Astrocyte of the spinal cord (primary cell): ENCODE measurements around the gene DYDC2.
"Not testable (repeated sequence)": the region's sequence is repeated elsewhere in the genome, so short reads cannot be mapped to it uniquely, and the experiment has no call there.

Experiments
- DNase-seq: peaks from one replicate; pipeline ENCODE4 v3.0.0; 2011; ENCODE audit warnings: low read depth, low spot score
- H3K4me3 ChIP-seq: 2 replicates; pipeline ENCODE4 v1.5.1; 2011; ENCODE audit warnings: low read depth, mild to moderate bottlenecking, low read length, moderate library complexity
- in situ Hi-C: cut with HindIII; loops from 2 replicates; pipeline ENCODE4 v1.10.0; 2017; ENCODE audit warnings: low sequenced_read_pairs
- TF ChIP-seq, protein P1 (sequence below): IDR thresholded peaks from 2 replicates; pipeline ENCODE4 v1.5.1; 2012; ENCODE audit warnings: low read depth, mild to moderate bottlenecking, low read length, inconsistent platforms

The DYDC2 gene

DNA sequence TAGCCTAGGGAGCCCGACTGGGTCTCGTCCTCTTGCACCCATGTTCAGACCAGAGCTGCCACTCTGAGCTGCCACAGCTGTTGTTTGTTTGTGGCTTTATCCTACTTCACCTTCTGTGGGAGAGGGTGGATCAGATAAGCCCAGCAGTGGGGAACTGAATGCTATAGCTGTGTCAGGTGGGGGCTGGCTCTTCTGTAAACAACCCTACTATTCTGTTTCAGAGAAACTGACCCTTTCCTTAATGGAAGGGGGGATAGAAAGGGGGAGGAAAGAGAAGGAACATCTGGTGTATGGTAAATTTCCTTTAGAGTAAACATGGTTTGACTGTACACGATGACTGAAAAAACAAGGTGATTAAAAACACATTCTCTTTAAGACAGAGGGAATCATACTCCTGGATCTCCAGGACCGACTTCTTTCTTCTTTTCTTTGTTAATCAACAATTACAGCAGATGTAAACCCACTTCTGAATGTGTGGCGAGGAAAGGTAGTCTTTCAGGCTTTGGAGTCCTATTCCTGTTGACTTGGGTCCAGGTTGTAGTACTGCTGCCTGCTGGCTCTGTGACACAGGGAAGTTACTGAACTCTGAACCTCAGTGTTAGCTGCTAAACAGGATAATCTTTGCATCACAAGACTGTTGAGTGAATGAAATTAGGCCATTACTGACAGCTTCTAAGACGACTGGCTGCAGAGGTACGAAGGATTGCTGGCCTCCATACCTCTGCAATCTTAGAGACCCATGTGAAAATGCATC lies 57.7 kb downstream of the DYDC2 start:
- in situ Hi-C loops, result no loop called here
- DNase-seq, result no peak
- no peak overlapping the region for H3K4me3 ChIP-seq
- TF ChIP-seq, protein P1, sequence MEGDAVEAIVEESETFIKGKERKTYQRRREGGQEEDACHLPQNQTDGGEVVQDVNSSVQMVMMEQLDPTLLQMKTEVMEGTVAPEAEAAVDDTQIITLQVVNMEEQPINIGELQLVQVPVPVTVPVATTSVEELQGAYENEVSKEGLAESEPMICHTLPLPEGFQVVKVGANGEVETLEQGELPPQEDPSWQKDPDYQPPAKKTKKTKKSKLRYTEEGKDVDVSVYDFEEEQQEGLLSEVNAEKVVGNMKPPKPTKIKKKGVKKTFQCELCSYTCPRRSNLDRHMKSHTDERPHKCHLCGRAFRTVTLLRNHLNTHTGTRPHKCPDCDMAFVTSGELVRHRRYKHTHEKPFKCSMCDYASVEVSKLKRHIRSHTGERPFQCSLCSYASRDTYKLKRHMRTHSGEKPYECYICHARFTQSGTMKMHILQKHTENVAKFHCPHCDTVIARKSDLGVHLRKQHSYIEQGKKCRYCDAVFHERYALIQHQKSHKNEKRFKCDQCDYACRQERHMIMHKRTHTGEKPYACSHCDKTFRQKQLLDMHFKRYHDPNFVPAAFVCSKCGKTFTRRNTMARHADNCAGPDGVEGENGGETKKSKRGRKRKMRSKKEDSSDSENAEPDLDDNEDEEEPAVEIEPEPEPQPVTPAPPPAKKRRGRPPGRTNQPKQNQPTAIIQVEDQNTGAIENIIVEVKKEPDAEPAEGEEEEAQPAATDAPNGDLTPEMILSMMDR, result no peak

DNA sequence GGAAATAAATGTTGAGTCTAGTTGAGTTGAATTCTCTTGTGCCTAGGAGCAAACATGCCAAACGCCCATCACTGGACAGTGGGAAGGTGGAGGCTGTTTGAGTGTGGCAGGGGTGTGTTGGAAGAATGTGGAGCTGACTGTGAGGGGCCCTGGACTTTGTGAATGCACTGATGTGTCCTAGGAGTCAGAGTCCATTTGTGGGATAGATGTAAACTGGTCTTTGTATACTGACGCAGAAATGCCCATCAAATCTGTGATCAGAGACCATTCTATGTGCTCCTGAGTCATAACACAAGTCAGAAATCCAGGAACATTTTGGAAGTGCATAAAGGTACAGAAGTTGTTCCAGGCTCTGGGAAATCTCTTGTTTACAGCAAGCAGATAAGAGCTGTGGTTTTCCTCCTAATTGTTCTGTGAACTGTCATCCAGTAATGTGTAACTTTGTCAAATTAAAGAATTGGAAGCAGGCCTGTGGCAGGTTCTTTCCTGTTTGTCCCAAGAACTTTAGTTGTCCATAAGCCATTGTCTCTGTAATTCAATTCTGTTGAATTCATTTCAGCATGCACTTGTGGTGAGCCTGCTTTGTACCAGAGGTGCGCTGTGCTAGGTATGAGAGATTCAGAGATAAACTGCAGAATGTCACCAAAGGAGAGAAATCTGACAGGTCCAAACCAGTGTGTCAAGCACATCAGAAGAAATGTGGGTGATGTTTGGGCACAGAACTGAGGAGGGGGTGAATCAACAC lies 59.3 kb downstream of the DYDC2 start:
- in situ Hi-C loops, result no loop called here
- no peak overlapping the region for H3K4me3 ChIP-seq
- TF ChIP-seq, protein P1, result no peak
- no peak for DNase-seq

DNA sequence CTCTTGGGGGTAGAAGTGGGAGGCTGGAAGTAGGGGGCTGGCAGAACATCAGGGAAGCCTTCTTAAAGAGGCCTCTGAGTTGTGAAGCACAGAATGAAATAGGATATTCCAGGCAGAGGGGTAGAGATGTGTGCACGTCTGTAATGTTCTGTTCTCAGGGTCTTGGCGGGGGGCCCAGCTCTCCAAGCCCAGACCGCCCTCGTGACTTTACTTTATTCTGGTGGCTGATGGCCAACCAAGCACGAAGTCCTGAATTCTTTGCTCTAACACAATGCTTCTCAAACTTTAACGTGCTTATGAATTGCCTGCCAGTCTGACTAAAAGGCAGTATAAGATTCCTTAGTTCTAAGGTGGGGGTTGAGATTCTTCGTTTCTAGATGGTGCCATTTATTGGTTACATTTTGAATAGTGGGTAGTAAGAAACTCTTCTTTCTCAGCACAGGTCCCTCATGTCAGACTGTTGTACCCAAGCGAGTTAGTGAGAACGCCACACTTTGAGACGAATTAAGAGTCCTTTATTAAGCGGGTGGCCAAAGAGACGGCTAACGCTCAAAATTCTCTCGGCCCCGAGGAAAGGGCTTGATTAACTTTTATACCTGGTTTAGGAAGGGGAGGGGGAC lies 60.0 kb downstream of the DYDC2 start:
- DNase-seq, result peak; percentile 73
- no peak overlapping the region for H3K4me3 ChIP-seq
- TF ChIP-seq, protein P1, result no peak
- in situ Hi-C loops, result no loop called here

DNA sequence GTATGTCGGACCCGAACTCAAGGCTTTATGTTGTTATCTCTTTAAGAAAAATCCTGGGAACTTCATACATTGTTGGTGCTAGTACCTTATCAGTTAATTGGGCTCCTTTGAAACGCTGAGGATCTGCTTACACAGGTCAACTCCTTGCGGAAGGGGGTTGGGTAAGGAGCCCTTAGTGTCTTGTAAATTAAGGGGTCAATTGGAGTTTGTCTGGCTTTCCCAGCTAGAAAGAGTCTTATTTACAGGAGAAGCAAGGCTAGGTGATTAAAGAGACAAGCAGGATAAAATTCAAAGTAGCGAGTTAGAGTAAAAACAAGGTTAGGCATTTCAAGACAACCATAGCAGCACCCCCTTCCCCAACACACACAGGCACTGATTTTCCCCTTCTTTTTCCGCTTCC lies 60.7 kb downstream of the DYDC2 start:
- in situ Hi-C loops, DNase-seq, H3K4me3 ChIP-seq: not testable (repeated sequence)
